Heart left ventricle (tissue), 16 donors: ENCODE data around the gene PLCB1. TPM values are rescaled to one million over a fixed set of nuclear protein-coding genes. Genes with fewer than 3 reads are reported as not detected.

Experiments used
- ATAC-seq, 4 donors: fragments of 200-7000 bp; cut with Tn5 transposase; one replicate each; pipeline ENCODE4 v1.9.1; 2020 to 2022; ENCODE audit warnings: moderate library complexity in 4 of 4, mild to moderate bottlenecking in 3 of 4, moderate number of reproducible peaks in 1 of 4
- DNase-seq, 5 donors: peaks; one replicate each; pipeline ENCODE4 v3.0.0-alpha.2; 2020
- H3K27ac ChIP-seq, 12 donors: fragments of 200-600 bp; sonication (generic) in 4 of 12; one replicate each; pipeline versions ENCODE4 v1.5.0 to v1.8.0; 2016 to 2022; ENCODE audit warnings: mild to moderate bottlenecking in 2 of 12
- H3K27me3 ChIP-seq, 9 donors: fragments of 200-600 bp; sonication (generic) in 2 of 9; one replicate each; pipeline versions ENCODE4 v1.5.1 to v1.8.0; 2016 to 2022; ENCODE audit warnings: mild to moderate bottlenecking in 3 of 9
- H3K36me3 ChIP-seq, 9 donors: fragments of 200-600 bp; sonication (generic) in 2 of 9; one replicate each; pipeline versions ENCODE4 v1.5.0 to v1.8.0; 2018 to 2022; ENCODE audit warnings: mild to moderate bottlenecking in 2 of 9
- H3K4me1 ChIP-seq, 12 donors: fragments of 200-600 bp; sonication (generic) in 4 of 12; one replicate each; pipeline versions ENCODE4 v1.5.0 to v1.8.0; 2016 to 2022; ENCODE audit warnings: mild to moderate bottlenecking in 3 of 12
- H3K4me3 ChIP-seq, 12 donors: fragments of 200-600 bp; sonication (generic) in 4 of 12; one replicate each; pipeline versions ENCODE4 v1.5.0 to v1.8.0; 2017 to 2022; ENCODE audit warnings: mild to moderate bottlenecking in 9 of 12, moderate library complexity in 4 of 12
- H3K9me3 ChIP-seq, 12 donors: fragments of 200-600 bp; sonication (generic) in 4 of 12; one replicate each; pipeline versions ENCODE4 v1.5.0 to v1.8.0; 2016 to 2022; ENCODE audit warnings: mild to moderate bottlenecking in 1 of 12
- POLR2A ChIP-seq, 2 donors: fragments of 450-650 bp; IDR thresholded peaks; one replicate each; pipeline ENCODE4 v1.6.1; 2017; ENCODE audit warnings: antibody characterized with exemption in 2 of 2, mild to moderate bottlenecking in 2 of 2, moderate library complexity in 2 of 2
- WGBS, 4 donors: extraction: QIAGEN DNeasy Blood & Tissue Kit in 2 of 4; methylation state at CpG; one replicate each; pipeline versions ENCODE4 v1.1.5 to v1.1.7; 2013 to 2018; 5-methylcytosine and 5-hydroxymethylcytosine counted together
- intact Hi-C, 10 donors: fragments of 100-400 bp; cut with DNase I; formaldehyde crosslinking; loops; one replicate each; pipeline versions ENCODE4 v1.11.1 to v1.14.2; 2022
- polyA plus RNA-seq, 2 donors: library from polyadenylated mRNA; stranded (reverse); fragments of 200-250 nt; gene quantifications; one replicate each; pipeline ENCODE4 v1.2.3, GENCODE V29; 2013
- total RNA-seq, 9 donors: library from RNA; depleted of rRNA in 2 of 9; stranded (reverse); fragments of >200 nt in 2 of 9; fragmentation: NEBNext Ultra II Directional in 3 of 9; extraction: Animal tissue kit (Norgen Biotek cat#: 25700) in 3 of 9; gene quantifications; one replicate each; pipeline versions ENCODE4 v1.1.0 to v1.2.4, GENCODE V29; 2016 to 2023
- TF ChIP-seq, protein P1 (sequence below), 12 donors: fragments of 200-600 bp; sonication (generic) in 4 of 12; IDR thresholded peaks; one replicate each; pipeline versions ENCODE4 v1.5.0 to v1.8.0; 2018 to 2022; ENCODE audit warnings: antibody characterized with exemption in 12 of 12, mild to moderate bottlenecking in 5 of 12
- donor health status: ischemic (EF 13 %, LVEDD 7.1; RV severe dilation, severe dysfunction).
- donor health status: healthy with polysubstance abuse.
- donor health status: DM: no; HTN: yes; CAD: no.
- donor health status: DM: no; HTN: no; CAD: no.
- donor health status: ischemic (EF 25% LVEDD 6.9; RV normal size, moderate dysfunction).
- donor health status: ischemic (EF 25% LVEDD 5.7; RV mildly dilated, moderate dysfunction).
- donor health status: healthy.
- donor health status: DM: yes; HTN: yes; CAD: no.
- donor health status: ischemic (EF 35%, LVEDD 5.7; RV mildly dilated, moderate dysfunction).
- donor health status: nonischemic (EF 11% LVEDD 7.7; RV severe dilation, severe dysfunction).
- donor health status: DM: yes; HTN: yes; CAD: no.
- donor health status: PGD.
- donor health status: ischemic (EF 29% LVEDD 5.4; RV normal size, mild dysfunction).
- donor health status: nonischemic (EF 23%, LVEDD 6.1; RV moderate dilation, normal function).

The PLCB1 gene
- total and polyA plus RNA-seq, 11 donors: 2.5 to 12.1 (median 7.4) TPM

GRCh38 chr20:8805737-8806442, 673.8 kb downstream of the PLCB1 start:
- no peak for TF ChIP-seq POLR2A (IDR thresholded peaks at IDR 0.05)
- TF ChIP-seq, protein P1, sequence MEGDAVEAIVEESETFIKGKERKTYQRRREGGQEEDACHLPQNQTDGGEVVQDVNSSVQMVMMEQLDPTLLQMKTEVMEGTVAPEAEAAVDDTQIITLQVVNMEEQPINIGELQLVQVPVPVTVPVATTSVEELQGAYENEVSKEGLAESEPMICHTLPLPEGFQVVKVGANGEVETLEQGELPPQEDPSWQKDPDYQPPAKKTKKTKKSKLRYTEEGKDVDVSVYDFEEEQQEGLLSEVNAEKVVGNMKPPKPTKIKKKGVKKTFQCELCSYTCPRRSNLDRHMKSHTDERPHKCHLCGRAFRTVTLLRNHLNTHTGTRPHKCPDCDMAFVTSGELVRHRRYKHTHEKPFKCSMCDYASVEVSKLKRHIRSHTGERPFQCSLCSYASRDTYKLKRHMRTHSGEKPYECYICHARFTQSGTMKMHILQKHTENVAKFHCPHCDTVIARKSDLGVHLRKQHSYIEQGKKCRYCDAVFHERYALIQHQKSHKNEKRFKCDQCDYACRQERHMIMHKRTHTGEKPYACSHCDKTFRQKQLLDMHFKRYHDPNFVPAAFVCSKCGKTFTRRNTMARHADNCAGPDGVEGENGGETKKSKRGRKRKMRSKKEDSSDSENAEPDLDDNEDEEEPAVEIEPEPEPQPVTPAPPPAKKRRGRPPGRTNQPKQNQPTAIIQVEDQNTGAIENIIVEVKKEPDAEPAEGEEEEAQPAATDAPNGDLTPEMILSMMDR (IDR thresholded peaks at IDR 0.05): no peak
- H3K9me3 ChIP-seq: no peaks in the 10 kb centered on the region
- intact Hi-C loops: no loop called here
- H3K4me1 ChIP-seq: peaks cover 0 to 16% (median 5%) of the 10 kb centered on the region in 12 donors
- H3K27ac ChIP-seq: no peak overlapping the region
- no peaks in the 10 kb centered on the region for H3K36me3 ChIP-seq
- ATAC-seq: no peak
- no peak overlapping the region for H3K4me3 ChIP-seq
- H3K27me3 ChIP-seq: no peaks in the 10 kb centered on the region
- 92 to 97% (median 95%) methylated on average over 6 of the region's 6 CpGs for WGBS, 4 donors
- DNase-seq: no peak

- Histone ChIP-seq H3K4me1 (peaks cover 0 to 17% (median 4%) of the 10 kb centered on the region in 12 donors), H3K9me3 (no peaks in the 10 kb centered on the region), H3K27me3 (no peaks in the 10 kb centered on the region), H3K36me3 (no peaks in the 10 kb centered on the region), H3K4me3 (no peak overlapping the region), H3K27ac (no peak overlapping the region)
- WGBS, 4 donors: 88 to 95% (median 91%) methylated on average over 4 of the region's 4 CpGs
- no peak for DNase-seq
- TF ChIP-seq, protein P1 (IDR thresholded peaks at IDR 0.05): no peak
- no peak for TF ChIP-seq POLR2A (IDR thresholded peaks at IDR 0.05)
- intact Hi-C loops: no loop called here
- ATAC-seq: no peak
These were observed 675.6 kb downstream of the PLCB1 start for GRCh38 chr20:8807480-8808201.

GRCh38 chr20:8808202-8808535, 676.1 kb downstream of the PLCB1 start:
- Histone ChIP-seq H3K4me3 (no peak overlapping the region), H3K36me3 (no peaks in the 10 kb centered on the region), H3K9me3 (no peaks in the 10 kb centered on the region), H3K27ac (no peak overlapping the region), H3K4me1 (peaks cover 0 to 14% (median under 1%) of the 10 kb centered on the region in 12 donors), H3K27me3 (no peaks in the 10 kb centered on the region)
- no peak for TF ChIP-seq POLR2A (IDR thresholded peaks at IDR 0.05)
- TF ChIP-seq, protein P1 (IDR thresholded peaks at IDR 0.05): no peak
- intact Hi-C loops: no loop called here
- WGBS, 4 donors: 29 to 45% (median 30%) methylated on average over 5 of the region's 5 CpGs
- ATAC-seq: peak in 2 of 4 donors; percentile 45 to 53
- peak in 2 of 5 donors; percentile 14 to 31 for DNase-seq
